Stimulated activated CD8-positive, alpha-beta memory T cell treated with anti-CD3 and anti-CD28 coated beads, Interleukin-2, amount 100 ng/mL, for 48 hours (primary cell): ENCODE data around the gene SALL2.

ENCODE experiments used
- DNase-seq, 2 donors: peaks; one replicate each; pipeline ENCODE4 v3.0.0-alpha.2; 2020; ENCODE audit warnings: low read depth in 2 of 2

Gene SALL2

DNA sequence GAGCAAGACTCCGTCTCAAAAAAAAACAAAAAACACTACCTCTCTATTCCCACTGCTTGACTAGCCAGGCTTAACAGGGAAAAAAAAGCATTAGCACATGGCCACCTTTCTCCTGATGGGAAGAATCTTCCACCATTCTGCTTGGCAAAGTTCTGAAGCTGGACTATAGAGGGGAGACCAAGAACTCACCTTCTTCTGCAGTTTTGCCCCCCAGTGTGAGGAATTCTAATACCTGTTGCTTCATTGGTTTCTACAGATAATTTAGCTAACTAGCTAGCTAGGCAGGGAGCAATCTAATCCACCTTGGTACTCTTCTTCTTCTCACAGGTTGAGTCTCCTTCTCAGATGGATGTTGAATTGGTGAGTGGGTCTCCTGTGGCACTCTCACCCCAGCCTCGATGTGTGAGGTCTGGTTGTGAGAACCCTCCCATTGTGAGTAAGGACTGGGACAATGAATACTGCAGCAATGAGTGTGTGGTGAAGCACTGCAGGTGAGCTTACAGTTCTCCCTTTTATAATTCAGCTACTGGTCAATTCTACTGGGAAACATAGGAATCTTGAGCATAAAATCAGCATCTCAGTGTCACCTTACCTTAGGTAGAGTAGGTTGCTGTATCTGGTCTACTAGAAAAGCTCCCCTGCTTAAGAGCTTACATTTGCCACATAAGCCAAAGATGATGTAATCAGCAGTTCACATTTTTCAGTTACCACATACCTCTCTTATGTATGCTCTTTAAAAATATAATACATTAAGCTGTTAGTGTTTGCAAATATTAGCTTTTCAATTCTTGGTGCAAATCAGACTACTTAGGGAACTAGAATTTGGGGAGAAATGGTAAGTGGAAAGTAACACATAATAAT, 31.0 kb downstream of the SALL2 start:
- no peak for DNase-seq

DNA sequence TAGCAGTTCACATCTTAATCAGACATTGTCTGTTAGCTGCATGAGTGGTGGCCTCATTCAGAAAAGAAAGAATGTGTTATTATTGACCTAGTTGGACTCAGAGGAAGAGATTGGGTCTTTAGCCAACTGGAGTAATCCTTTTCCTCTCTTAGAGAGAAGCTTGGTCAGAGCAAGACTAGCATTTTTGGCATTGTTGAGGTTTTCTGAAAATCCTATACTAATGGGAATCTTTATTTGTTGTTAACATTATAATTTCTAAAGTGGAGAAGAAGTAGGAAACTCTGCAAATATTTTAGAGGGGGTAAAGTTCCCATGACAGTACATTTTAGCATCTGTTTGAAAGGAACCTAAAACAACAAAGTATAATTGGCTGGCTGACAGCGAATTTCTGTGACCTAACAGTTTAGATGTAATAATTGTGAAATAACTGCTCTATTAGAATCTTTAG, 39.5 kb downstream of the SALL2 start:
- no peak for DNase-seq

DNA sequence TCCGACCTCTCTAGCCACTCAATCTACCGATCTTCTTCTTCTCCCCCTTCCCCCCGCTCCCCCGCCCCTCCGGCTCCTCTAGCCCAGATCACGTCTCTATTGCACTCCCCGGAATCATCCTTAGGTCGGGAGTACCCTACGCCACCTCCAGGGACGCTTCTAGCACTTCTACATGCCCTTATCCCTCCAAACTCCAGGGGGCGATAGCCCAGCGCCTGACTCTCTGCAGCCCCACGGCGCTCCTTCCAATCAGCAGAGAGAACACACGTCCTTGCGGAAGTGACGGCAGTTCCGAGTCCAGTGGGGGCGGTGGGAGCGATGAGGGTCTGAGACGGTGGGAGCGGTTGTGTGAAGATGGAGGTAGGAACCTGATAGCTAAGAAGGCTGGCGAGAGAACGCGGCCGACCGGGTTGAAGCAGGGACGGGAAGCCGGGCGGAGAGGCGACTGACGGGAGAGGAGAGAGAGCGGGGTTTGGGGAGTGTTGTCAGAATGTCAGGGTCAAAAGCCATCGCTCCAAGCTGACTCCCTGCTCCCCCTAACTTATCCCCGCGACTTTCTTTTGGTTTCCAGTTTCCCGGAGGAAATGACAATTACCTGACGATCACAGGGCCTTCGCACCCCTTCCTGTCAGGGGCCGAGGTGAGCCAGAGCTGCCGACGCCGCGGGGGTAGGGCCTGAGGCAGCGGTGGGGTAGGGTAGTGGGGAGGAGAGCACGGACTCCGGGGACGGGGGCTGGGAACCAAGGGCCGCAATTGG, 49.0 kb downstream of the SALL2 start, which contains the start of the genes RAB2B and TOX4:
RAB2B (minus strand) TSS at position 35 of the 757 bp plus-strand sequence. CDS start 87 bp downstream, outside the sequence.
TOX4 (plus strand) TSS at position 271 of the 757 bp plus-strand sequence; CDS start at position 355, 84 bp downstream.
- peak; percentile 77 to 86 for DNase-seq

DNA sequence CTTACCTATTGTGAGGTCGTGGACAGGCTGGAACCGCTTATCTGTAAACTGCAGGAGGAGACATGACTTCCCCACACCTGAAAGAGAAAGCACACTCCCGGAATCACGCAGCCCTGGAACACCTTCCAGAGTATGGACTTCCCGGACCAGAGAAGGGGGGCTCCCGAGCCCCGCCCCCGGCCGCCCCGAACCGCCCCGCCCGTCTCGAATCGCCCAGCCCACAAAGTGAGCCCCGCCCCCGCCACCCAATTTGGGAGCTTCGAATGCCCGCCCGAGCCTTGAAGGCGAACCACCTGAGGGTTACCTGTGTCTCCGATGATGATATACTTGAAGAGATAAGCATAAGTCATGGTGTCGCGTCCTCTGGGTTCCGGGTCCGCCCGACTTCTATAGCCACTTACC, 49.6 kb downstream of the SALL2 start:
- peak; percentile 72 to 77 for DNase-seq

DNA sequence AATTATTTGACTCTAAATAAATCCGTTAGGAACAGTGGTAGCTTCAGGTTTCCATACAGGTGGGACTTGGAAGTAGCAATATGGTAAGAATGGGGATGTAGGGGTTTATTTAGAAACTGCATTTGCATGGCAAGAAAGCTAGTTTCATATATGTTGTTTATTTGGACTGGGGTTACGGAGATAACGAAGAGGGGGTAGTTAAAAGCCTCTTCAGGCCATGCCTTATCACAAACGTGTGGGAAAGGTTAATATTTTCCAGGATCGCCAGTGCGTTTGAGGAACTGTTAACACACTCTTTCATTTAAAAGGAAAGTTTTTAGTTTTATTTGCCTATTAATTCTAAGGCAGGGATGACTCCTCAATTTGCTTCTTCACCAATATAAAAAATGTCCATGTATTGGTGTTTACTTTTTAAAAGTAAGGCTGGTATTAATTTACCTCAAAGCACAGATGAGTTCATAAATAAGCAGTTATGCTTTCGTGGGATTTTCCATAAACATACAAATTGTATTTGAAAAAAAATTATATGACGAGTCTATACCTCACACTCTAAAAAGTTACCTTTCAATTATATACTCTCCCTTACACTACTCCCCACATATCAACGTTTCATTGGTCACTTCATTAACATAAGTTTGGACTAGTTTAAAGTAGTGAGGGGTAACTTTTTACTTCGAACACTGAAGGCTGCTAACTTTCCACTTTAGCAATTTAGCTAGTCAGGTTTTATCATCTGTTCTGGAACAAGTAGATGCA, 50.2 kb downstream of the SALL2 start:
- no peak for DNase-seq
